Panc1 (cell line): ENCODE results near the gene HTRA2. TPM values are rescaled to one million over a fixed set of nuclear protein-coding genes. Genes with fewer than 3 reads are reported as not detected.

Experiments used
- ATAC-seq: fragments of 200-7000 bp; cut with Tn5 transposase; 2 replicates; pipeline ENCODE4 v1.9.1; 2020; ENCODE audit warnings: mild to moderate bottlenecking, moderate library complexity
- BruUV-seq: library from RNA; stranded (reverse); fragments of 400-500 nt; replicated peaks from 2 replicates; lab custom pipeline; 2021; lab: Mats Ljungman, UMichigan
- CTCF ChIA-PET: fragments of 300-600 bp; sonication (Branson Sonifier 250); formaldehyde crosslinking; loops from one replicate; lab custom pipeline; 2022; ENCODE audit warnings: antibody characterized with exemption; lab: Charles Lee
- POLR2A ChIA-PET: fragments of 300-600 bp; sonication (Branson Sonifier 250); formaldehyde crosslinking; loops from one replicate; lab custom pipeline; 2022; ENCODE audit warnings: antibody characterized with exemption; lab: Charles Lee
- DNase-seq: peaks from one replicate; pipeline ENCODE4 v3.0.0-alpha.2; 2010; ENCODE audit warnings: low read depth, low spot score
- H3K27ac ChIP-seq: 2 replicates; pipeline ENCODE4 v1.5.1; 2011; ENCODE audit warnings: mild to moderate bottlenecking, low read length, inconsistent platforms
- H3K27me3 ChIP-seq: fragments of 200-500 bp; sonication (Bioruptor generic); 2 replicates; pipeline ENCODE4 v1.6.0; 2014; ENCODE audit warnings: low read length, inconsistent platforms; ENCODE audit not compliant: control insufficient read depth, insufficient read depth
- H3K36me3 ChIP-seq: fragments of 200-500 bp; sonication (Bioruptor generic); 2 replicates; pipeline ENCODE4 v1.5.1; 2014; ENCODE audit warnings: inconsistent platforms, mild to moderate bottlenecking, low read length, moderate library complexity; ENCODE audit not compliant: control insufficient read depth, insufficient read depth
- H3K4me1 ChIP-seq: 2 replicates; pipeline ENCODE4 v1.5.1; 2011; ENCODE audit warnings: inconsistent platforms, mild to moderate bottlenecking, low read length, moderate library complexity; ENCODE audit not compliant: control insufficient read depth, insufficient read depth
- H3K4me3 ChIP-seq, 2 experiments: 2 replicates each; pipeline ENCODE4 v1.5.1; 2011 to 2012; ENCODE audit warnings: low read depth in 2 of 2, low read length in 2 of 2, mild to moderate bottlenecking in 2 of 2, inconsistent platforms in 1 of 2, moderate library complexity in 1 of 2
- H3K9me3 ChIP-seq: fragments of 200-500 bp; sonication (Bioruptor generic); 2 replicates; pipeline ENCODE4 v1.5.1; 2014; ENCODE audit warnings: low read depth, mild to moderate bottlenecking, inconsistent platforms, low read length, moderate library complexity; ENCODE audit not compliant: control insufficient read depth, insufficient read depth
- POLR2AphosphoS5 ChIP-seq: IDR thresholded peaks from 2 replicates; pipeline ENCODE4 v1.6.1; 2012; ENCODE audit warnings: mild to moderate bottlenecking, low read depth, low read length, moderate library complexity
- SIN3A ChIP-seq: IDR thresholded peaks from 2 replicates; pipeline ENCODE4 v1.6.1; 2012; ENCODE audit warnings: low read depth, mild to moderate bottlenecking, low read length, moderate library complexity, borderline replicate concordance; ENCODE audit not compliant: insufficient read depth
- TCF7L2 ChIP-seq: IDR thresholded peaks from 2 replicates; pipeline ENCODE4 v1.6.1; 2011; ENCODE audit warnings: mild to moderate bottlenecking, low read depth, low read length, inconsistent platforms
- in situ Hi-C: cut with HindIII; loops from 2 replicates; pipeline ENCODE4 v1.10.0; 2016; ENCODE audit warnings: low sequenced_read_pairs, low pct_unique_long_range_greater_than_20kb
- intact Hi-C: fragments of 100-400 bp; cut with micrococcal nuclease; formaldehyde crosslinking; loops from one replicate; pipeline ENCODE4 v1.10.0; 2022; ENCODE audit not compliant: unreplicated experiment
- total RNA-seq: library from RNA; stranded (reverse); gene quantifications from one replicate; pipeline ENCODE4 v1.2.1, GENCODE V29; 2021; ENCODE audit not compliant: unreplicated experiment
- TF ChIP-seq, protein P1 (sequence below), 2 experiments: IDR thresholded peaks; 2 replicates each; pipeline ENCODE4 v1.6.1; 2011 to 2012; ENCODE audit warnings: low read depth in 2 of 2, control low read depth in 1 of 2, low read length in 1 of 2, mild to moderate bottlenecking in 1 of 2, moderate library complexity in 1 of 2; ENCODE audit not compliant: insufficient read depth in 1 of 2
- TF ChIP-seq, protein P2 (sequence below): fragments of 450-650 bp; IDR thresholded peaks from 2 replicates; pipeline ENCODE4 v1.5.1; 2017; ENCODE audit warnings: mild to moderate bottlenecking

HTRA2 gene
- total RNA-seq, 1 experiment from 2014 or later, result 21.2 TPM

DNA sequence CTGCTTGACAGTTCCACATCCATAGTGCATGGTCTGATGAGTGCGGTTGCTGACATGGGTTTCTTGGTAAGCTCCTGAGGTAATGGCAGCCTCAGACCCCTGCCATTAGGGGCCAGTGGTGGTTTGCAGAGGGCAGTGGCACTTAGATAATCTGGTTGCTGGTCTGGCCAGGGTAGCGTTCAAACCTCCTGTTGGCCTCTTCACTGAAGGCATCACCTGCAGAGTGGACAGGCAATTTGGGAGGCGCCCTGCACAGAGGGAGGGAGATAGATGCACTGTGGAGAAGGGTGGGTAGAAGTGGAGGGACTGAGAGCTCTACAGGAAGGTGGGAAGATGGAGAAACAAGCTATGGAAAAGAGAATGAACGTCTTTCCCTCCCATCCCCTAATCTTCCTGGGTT, 3.7 kb downstream of the HTRA2 start:
- DNase-seq (no peak), ATAC-seq (no peak)
- no TSS peak for BruUV-seq
- ChIA-PET CTCF (no interaction called here), POLR2A (no interaction called here)
- Histone ChIP-seq H3K4me1 (no peaks in the 10 kb centered on the region), H3K9me3 (no peaks in the 10 kb centered on the region), H3K4me3 (no peak overlapping the region), H3K27ac (no peak overlapping the region), H3K36me3 (peaks cover 3% of the 10 kb centered on the region), H3K27me3 (no peaks in the 10 kb centered on the region; the same call in 1 of the 2 replicates)
- TF ChIP-seq, protein P1, sequence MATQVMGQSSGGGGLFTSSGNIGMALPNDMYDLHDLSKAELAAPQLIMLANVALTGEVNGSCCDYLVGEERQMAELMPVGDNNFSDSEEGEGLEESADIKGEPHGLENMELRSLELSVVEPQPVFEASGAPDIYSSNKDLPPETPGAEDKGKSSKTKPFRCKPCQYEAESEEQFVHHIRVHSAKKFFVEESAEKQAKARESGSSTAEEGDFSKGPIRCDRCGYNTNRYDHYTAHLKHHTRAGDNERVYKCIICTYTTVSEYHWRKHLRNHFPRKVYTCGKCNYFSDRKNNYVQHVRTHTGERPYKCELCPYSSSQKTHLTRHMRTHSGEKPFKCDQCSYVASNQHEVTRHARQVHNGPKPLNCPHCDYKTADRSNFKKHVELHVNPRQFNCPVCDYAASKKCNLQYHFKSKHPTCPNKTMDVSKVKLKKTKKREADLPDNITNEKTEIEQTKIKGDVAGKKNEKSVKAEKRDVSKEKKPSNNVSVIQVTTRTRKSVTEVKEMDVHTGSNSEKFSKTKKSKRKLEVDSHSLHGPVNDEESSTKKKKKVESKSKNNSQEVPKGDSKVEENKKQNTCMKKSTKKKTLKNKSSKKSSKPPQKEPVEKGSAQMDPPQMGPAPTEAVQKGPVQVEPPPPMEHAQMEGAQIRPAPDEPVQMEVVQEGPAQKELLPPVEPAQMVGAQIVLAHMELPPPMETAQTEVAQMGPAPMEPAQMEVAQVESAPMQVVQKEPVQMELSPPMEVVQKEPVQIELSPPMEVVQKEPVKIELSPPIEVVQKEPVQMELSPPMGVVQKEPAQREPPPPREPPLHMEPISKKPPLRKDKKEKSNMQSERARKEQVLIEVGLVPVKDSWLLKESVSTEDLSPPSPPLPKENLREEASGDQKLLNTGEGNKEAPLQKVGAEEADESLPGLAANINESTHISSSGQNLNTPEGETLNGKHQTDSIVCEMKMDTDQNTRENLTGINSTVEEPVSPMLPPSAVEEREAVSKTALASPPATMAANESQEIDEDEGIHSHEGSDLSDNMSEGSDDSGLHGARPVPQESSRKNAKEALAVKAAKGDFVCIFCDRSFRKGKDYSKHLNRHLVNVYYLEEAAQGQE (IDR thresholded peaks at IDR 0.05; ENCODE audit: insufficient read depth in 1 of 2, low read depth in 2 of 2, low read length in 1 of 2), result no peak
- TF ChIP-seq POLR2AphosphoS5 (no peak), TCF7L2 (no peak), SIN3A (no peak)
- TF ChIP-seq, protein P2, sequence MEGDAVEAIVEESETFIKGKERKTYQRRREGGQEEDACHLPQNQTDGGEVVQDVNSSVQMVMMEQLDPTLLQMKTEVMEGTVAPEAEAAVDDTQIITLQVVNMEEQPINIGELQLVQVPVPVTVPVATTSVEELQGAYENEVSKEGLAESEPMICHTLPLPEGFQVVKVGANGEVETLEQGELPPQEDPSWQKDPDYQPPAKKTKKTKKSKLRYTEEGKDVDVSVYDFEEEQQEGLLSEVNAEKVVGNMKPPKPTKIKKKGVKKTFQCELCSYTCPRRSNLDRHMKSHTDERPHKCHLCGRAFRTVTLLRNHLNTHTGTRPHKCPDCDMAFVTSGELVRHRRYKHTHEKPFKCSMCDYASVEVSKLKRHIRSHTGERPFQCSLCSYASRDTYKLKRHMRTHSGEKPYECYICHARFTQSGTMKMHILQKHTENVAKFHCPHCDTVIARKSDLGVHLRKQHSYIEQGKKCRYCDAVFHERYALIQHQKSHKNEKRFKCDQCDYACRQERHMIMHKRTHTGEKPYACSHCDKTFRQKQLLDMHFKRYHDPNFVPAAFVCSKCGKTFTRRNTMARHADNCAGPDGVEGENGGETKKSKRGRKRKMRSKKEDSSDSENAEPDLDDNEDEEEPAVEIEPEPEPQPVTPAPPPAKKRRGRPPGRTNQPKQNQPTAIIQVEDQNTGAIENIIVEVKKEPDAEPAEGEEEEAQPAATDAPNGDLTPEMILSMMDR, result no peak
- intact Hi-C loops, result no loop called here
- in situ Hi-C loops, result no loop called here

DNA sequence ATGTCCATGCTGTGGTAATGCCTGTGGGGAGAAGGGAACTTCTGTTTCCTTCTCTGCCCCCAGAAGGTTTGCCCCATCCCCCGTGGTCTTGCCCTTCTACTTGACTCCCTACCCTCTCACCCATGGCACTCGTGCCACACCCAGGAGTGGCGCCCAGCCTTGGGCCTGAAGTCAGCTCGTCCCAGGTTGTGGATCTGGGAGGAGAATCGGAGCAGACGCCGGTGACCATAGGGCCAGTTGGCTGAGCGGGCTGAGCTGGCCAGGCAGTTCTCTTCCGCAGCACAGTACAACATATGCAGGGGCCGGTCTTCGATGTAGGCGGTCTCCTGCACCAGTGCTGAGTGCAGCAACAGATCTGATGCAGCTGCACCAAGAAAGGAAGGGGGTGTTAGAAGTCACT, 4.7 kb downstream of the HTRA2 start:
- DNase-seq (no peak), ATAC-seq (no peak)
- intact Hi-C loops (no loop called here), in situ Hi-C loops (no loop called here)
- Histone ChIP-seq H3K27ac (no peak overlapping the region), H3K4me3 (no peak overlapping the region), H3K9me3 (no peaks in the 10 kb centered on the region), H3K36me3 (no peaks in the 10 kb centered on the region; the same call in none of the 2 replicates), H3K4me1 (no peaks in the 10 kb centered on the region), H3K27me3 (no peaks in the 10 kb centered on the region; the same call in 1 of the 2 replicates)
- TF ChIP-seq POLR2AphosphoS5 (no peak), SIN3A (no peak), TCF7L2 (no peak)
- TF ChIP-seq, protein P2, result no peak
- TF ChIP-seq, protein P1 (IDR thresholded peaks at IDR 0.05; ENCODE audit: insufficient read depth in 1 of 2, low read depth in 2 of 2, low read length in 1 of 2), result no peak
- POLR2A ChIA-PET, result no interaction called here
- CTCF ChIA-PET, result no interaction called here
- BruUV-seq, result no TSS peak
